ENCODE measurements around the gene CADM1.

- TF ChIP-seq SUZ12 (IDR thresholded peaks at IDR 0.05; ENCODE audit: extremely low read depth, insufficient read depth, insufficient read length) (no peak), ZNF274 (IDR thresholded peaks at IDR 0.05; ENCODE audit: low read depth, low read length) (no peak), YY1 (IDR thresholded peaks at IDR 0.05; ENCODE audit: insufficient read depth, insufficient read length) (no peak)
Observed at GRCh38 chr11:115462004-115462541, 42.1 kb downstream of the CADM1 start.

All from NT2/D1 (cell line).